Activated CD8-positive, alpha-beta memory T cell treated with anti-CD3 and anti-CD28 coated beads, Interleukin-2, amount 50 U/mL, for 1 hour (primary cell): Measurements from ENCODE around the gene BMP6.
"Not testable (repeated sequence)": the region's sequence is repeated elsewhere in the genome, so short reads cannot be mapped to it uniquely, and the experiment has no call there.

Source experiments
- DNase-seq: peaks from one replicate; pipeline ENCODE4 v3.0.0-alpha.2; 2020; ENCODE audit errors: extremely low read depth

The BMP6 gene

GRCh38 chr6:7794509-7794908 is 68.6 kb downstream of the BMP6 start:
- DNase-seq, result no peak

- DNase-seq, result no peak
Measured at GRCh38 chr6:7797386-7797785, 71.5 kb downstream of the BMP6 start.

DNA sequence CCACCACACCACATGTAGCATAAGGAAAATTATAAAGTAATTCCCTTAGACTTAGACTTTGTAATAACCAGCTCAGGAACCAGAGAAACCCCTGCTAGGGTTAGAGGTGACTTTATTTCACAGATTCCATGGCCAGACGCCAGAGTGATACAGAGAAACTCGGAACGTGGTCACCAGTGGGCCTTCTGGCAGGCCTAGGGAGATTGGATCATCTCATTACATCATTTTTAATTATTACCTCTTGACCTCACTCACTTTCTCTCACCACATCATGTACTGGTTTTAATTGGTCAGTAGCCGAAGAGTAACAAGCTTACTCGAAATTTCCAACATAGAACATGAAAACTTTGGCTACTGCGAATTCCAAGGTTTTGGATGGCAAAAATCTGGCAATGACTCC is 72.9 kb downstream of the BMP6 start:
- no peak for DNase-seq

DNA sequence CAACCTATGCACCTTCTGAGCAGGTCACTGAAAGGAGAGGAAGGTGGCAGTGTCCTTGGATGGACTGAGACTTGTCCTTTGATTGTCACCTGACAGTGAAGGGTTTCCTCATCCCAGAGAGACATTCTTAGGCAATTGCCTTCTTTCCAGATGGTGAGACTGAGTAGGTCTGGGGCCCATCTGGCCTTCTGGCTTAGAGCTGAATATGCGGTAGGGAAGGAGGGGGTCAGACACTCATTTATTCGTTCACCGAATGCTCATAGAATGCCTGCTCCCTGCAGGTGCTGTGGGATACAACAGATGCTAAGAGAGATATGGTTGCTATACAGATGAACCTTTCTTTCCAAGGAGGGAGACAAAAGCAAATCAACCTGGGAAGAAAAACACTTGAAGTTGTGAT is 76.8 kb downstream of the BMP6 start:
- DNase-seq, result no peak

- DNase-seq, result no peak
Measured at GRCh38 chr6:7803214-7803613, 77.3 kb downstream of the BMP6 start.

DNA sequence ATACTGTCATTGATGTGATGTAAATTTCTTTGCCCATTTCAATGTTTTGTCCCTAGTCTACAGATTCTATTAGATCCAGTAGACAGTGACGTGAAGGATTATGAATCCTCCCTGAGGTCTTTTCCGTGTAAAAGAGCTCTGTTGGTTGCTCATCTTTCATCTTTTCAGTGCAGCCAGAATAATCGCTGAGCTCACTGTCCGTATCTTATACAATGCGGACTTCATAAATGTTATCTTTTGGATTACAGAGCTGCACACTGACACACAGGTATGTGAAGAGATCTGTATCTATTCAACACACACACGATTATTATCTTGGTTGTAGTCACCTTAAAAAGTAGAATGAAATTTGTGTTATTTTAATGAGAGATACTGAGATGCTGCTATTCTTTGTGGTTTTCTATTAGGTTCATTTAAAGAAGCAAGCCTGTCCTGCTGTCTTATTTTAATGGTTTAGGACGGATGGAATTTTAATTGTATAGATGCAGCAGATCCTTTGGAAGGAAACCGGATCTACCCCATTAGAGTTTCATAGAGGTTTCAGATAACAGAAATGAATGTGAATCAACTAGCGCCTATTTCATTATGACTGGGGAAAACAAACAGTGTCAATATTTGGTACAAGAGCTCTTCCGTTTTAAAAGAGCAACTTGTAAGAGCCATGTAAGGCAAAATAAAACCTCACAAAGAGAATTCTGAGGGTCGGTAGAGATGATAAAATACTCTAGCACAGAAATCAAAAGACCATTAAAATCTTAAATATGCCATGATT is 79.4 kb downstream of the BMP6 start:
- no peak for DNase-seq

GRCh38 chr6:7805850-7806214 is 79.9 kb downstream of the BMP6 start:
- DNase-seq, result no peak

DNA sequence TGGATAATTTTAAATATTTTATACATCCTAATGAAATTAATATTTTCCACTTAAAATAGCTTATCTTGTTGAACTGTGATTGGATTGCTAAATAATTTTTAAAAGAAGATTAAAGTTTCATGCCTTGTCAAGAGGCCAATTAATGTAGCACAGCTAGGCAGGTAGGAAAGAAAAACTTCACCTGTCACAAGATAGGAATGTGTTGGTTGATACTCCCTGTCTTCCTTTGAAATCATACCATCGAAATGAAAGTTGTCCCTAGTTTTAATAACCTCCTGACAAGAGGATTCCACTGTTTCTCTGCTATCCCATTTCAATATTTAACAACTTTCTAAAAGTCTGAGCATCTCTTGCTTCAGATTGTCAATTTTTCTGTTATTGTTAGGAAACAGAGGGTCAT is 80.8 kb downstream of the BMP6 start:
- no peak for DNase-seq

GRCh38 chr6:7809346-7809745 is 83.4 kb downstream of the BMP6 start:
- DNase-seq, result no peak

DNA sequence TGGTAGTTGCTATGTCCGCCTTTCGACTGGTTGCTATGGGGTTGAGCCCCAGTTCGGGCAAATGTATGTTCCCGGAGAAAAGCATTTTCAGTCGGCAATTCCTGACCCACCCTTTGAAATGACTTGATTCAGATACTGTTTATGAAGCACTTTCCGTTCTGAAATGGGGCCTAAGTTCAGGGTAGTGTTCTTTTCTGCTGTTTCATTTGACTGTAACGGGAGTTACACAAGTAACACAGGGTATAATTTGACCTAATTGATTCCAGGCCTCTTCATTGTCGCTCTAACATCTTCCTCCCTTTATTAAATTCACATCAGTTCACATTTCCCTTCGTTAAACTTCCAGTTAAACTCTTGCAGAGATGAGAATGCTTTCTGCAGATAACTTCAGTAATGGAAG is 85.5 kb downstream of the BMP6 start:
- no peak for DNase-seq

- no peak for DNase-seq
Measured at GRCh38 chr6:7812623-7813022, 86.7 kb downstream of the BMP6 start.

DNA sequence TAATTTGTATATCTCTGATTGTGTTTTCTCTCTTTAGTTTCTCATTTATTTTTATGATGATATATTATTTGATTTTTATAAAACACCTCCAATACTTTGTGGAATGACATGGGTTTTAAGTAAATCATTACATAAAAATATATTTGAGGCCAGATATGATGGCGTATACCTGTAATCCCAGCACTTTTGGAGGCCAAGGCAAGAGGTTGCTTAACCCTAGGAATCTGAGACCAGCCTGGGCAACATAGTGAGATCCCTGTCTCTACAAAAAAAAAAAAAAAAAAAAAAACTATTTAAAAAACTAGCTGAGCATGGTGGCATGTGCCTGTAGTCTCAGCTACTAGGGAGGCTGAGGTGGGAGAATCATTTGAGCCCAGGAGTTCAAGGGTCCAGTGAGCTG is 87.3 kb downstream of the BMP6 start:
- no peak for DNase-seq

- DNase-seq, result no peak
Measured at GRCh38 chr6:7813704-7814103, 87.8 kb downstream of the BMP6 start.

DNA sequence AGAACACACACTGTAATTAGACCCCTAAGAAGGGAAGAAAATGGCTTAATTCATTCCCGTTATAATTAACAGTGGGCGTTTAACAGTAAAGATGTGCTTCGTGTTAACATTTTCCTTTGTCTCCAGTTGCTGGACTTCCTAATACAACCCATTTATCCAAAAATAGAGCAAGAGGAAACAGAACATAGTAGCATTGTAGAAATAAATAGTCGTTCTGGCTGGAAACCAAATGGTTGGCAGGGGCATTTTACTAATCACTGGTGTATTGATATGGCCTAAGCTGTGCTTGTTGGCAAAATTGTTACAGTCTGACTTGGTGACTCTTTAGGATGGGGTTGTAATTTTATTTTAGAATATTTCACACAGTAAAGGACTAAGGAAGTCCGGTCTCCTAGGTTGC is 89.8 kb downstream of the BMP6 start:
- no peak for DNase-seq

DNA sequence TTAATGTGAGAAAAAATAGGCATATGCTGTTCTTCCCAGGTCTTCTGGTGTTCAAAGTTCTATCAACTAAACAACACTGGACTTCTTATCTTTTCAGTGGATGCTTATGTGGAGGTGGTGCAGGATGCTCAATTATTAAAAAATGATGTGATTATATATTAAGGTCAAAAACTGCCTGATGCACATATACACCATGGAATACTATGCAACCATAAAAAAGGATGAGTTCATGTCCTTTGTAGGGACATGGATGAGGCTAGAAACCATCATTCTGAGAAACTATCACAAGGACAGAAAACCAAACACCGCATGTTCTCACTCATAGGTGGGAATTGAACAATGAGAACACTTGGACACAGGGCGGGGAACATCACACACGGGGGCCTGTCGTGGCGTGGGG is 91.3 kb downstream of the BMP6 start:
- not testable (repeated sequence) for DNase-seq

GRCh38 chr6:7818257-7819214 is 92.6 kb downstream of the BMP6 start:
- DNase-seq, result no peak

GRCh38 chr6:7819431-7820015 is 93.6 kb downstream of the BMP6 start:
- DNase-seq, result no peak

GRCh38 chr6:7820288-7820835 is 94.5 kb downstream of the BMP6 start:
- DNase-seq, result no peak

- DNase-seq, result no peak
Measured at GRCh38 chr6:7821426-7821825, 95.5 kb downstream of the BMP6 start.

DNA sequence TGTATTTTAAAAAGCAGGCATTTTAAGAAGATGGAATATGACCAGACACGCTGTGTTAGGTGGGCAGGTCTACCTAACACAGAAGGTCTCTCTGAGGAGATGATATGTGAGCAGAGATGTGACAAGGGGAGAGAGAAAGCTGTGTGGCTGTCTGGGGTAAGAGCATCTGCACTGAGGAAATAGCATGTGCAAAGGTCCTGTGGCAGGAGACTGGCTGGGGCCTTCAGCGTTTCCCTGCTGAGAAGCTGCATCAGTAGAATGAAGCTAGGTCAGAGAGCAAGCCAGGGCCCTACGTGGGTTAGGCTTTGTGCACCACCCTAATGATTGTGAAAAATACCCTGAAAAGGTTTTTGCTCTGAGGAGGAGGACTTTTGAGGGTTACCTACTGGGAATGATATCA is 97.7 kb downstream of the BMP6 start:
- DNase-seq, result no peak

GRCh38 chr6:7825986-7826385 is 100.1 kb downstream of the BMP6 start:
- DNase-seq, result no peak

DNA sequence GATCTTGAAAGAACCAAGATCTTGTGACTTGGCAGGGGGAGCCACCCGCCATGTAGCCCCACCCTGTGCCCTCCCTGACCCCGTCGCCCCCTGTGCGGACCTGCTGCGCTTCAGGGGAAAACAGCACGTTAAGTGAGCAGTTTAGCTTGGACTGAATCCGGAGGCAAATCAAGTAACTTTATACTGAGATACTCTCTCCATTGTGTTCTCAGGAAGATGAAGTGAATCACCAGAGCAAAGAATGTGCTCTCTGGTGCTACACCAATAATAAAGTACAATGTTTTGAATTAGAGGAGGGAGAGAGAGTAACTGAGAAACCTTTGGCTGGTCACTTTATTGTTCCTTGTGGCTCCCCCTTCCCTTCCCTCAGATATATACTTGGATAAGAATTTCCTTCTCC is 101.2 kb downstream of the BMP6 start:
- DNase-seq, result no peak
